Endothelial cell of umbilical vein (primary cell): ENCODE results near the gene CCDC3. TPM values are rescaled to one million over a fixed set of nuclear protein-coding genes. Genes with fewer than 3 reads are reported as not detected.

ENCODE experiments used
- BruUV-seq: library from RNA; stranded (reverse); fragments of 400-500 nt; replicated peaks from 2 replicates; lab custom pipeline; 2021; lab: Mats Ljungman, UMichigan
- CTCF ChIA-PET: fragments of 300-600, 350-600 bp; sonication (Branson Sonifier 250); formaldehyde crosslinking; loops from one replicate; lab custom pipeline; 2021; ENCODE audit warnings: antibody characterized with exemption, inconsistent platforms; lab: Charles Lee
- POLR2A ChIA-PET: fragments of 300-600, 350-600 bp; sonication (Branson Sonifier 250); formaldehyde crosslinking; loops from one replicate; lab custom pipeline; 2021; ENCODE audit warnings: antibody characterized with exemption, inconsistent platforms; lab: Charles Lee
- DNase-seq: peaks from one replicate; pipeline ENCODE4 v3.0.0-alpha.2; 2011; ENCODE audit warnings: low read depth, low spot score
- FAIRE-seq: peaks from 2 replicates; lab custom pipeline; 2011; peaks lifted over from hg19 to GRCh38; lab: Jason Lieb, UNC
- H2AFZ ChIP-seq: 2 replicates; pipeline ENCODE4 v1.6.0; 2012; ENCODE audit warnings: low read depth, low read length, control low read depth, inconsistent platforms
- H3K27ac ChIP-seq: 2 replicates; pipeline ENCODE4 v1.5.1; 2011; ENCODE audit warnings: low read depth, mild to moderate bottlenecking, control low read depth, low read length, moderate library complexity; ENCODE audit not compliant: insufficient read depth
- H3K27me3 ChIP-seq, 2 experiments: 2 replicates each; pipeline versions ENCODE4 v1.6.0 to v1.6.1; 2011; ENCODE audit warnings: low read length in 2 of 2, mixed read lengths in 1 of 2; ENCODE audit not compliant: control insufficient read depth in 2 of 2, insufficient read depth in 2 of 2
- H3K36me3 ChIP-seq, 2 experiments: 2 replicates in 1 of 2; 3 replicates in 1 of 2; pipeline ENCODE4 v1.5.1; 2011; ENCODE audit warnings: low read length in 2 of 2, mild to moderate bottlenecking in 1 of 2, moderate library complexity in 1 of 2; ENCODE audit not compliant: control insufficient read depth in 2 of 2, insufficient read depth in 2 of 2; ENCODE audit errors: extremely low read depth in 1 of 2
- H3K4me1 ChIP-seq: 3 replicates; pipeline ENCODE4 v1.5.1; 2011; ENCODE audit warnings: mild to moderate bottlenecking, low read length; ENCODE audit not compliant: control insufficient read depth, insufficient read depth; ENCODE audit errors: extremely low read depth
- H3K4me2 ChIP-seq: 2 replicates; pipeline ENCODE4 v1.6.1; 2011; ENCODE audit warnings: low read length, control low read depth, mixed read lengths; ENCODE audit not compliant: insufficient read depth
- H3K4me3 ChIP-seq, 3 experiments: fragments of 200-600 bp in 1 of 3; sonication (generic), shearing (Covaris generic) in 1 of 3; replicated peaks in 1 of 3; 2 replicates each; pipeline ENCODE4 v1.5.1; 2011 to 2016; ENCODE audit warnings: control low read depth in 3 of 3, low read length in 3 of 3, mild to moderate bottlenecking in 2 of 3, inconsistent platforms in 1 of 3, low read depth in 1 of 3, moderate library complexity in 1 of 3; ENCODE audit not compliant: insufficient read depth in 1 of 3
- H3K79me2 ChIP-seq: 2 replicates; pipeline ENCODE4 v1.6.0; 2012; ENCODE audit warnings: low read length, inconsistent platforms; ENCODE audit not compliant: control insufficient read depth, insufficient read depth
- H3K9ac ChIP-seq: replicated peaks from 2 replicates; pipeline ENCODE3; 2011; ENCODE audit warnings: low read length, control low read depth; ENCODE audit not compliant: insufficient read depth; ENCODE audit errors: extremely low read depth
- H3K9me1 ChIP-seq: replicated peaks from 3 replicates; pipeline ENCODE4 v1.6.0; 2011; ENCODE audit warnings: mild to moderate bottlenecking, low read length; ENCODE audit not compliant: control insufficient read depth, insufficient read depth; ENCODE audit errors: extremely low read depth
- H3K9me3 ChIP-seq: replicated peaks from 2 replicates; pipeline ENCODE4 v1.5.1; 2012; ENCODE audit warnings: low read length, inconsistent platforms; ENCODE audit not compliant: control insufficient read depth, insufficient read depth
- H4K20me1 ChIP-seq: replicated peaks from 2 replicates; pipeline ENCODE3; 2011; ENCODE audit warnings: mild to moderate bottlenecking, low read length; ENCODE audit not compliant: control insufficient read depth, insufficient read depth; ENCODE audit errors: extremely low read depth
- GATA2 ChIP-seq: IDR thresholded peaks from 2 replicates; pipeline ENCODE4 v1.7.0; 2011; ENCODE audit warnings: low read depth, mild to moderate bottlenecking, moderate library complexity, mixed read lengths, low read length; ENCODE audit not compliant: insufficient read length, insufficient read depth
- JUN ChIP-seq: IDR thresholded peaks from 2 replicates; pipeline ENCODE4 v1.6.1; 2011; ENCODE audit warnings: borderline replicate concordance, low read depth; ENCODE audit not compliant: insufficient read length, insufficient read depth
- MAX ChIP-seq: IDR thresholded peaks from 2 replicates; pipeline ENCODE4 v1.6.1; 2011; ENCODE audit not compliant: insufficient read depth, insufficient read length
- MYC ChIP-seq: IDR thresholded peaks from one replicate; pipeline ENCODE4 v1.6.1; 2011; ENCODE audit warnings: mild to moderate bottlenecking, low read depth, low read length
- POLR2AphosphoS5 ChIP-seq: IDR thresholded peaks from 2 replicates; pipeline ENCODE4 v1.6.1; 2012; ENCODE audit warnings: low read depth, mild to moderate bottlenecking, control low read depth, low read length, moderate library complexity; ENCODE audit not compliant: insufficient read depth
- dilution Hi-C: fragments of 300-500 bp; cut with MboI; formaldehyde crosslinking; loops from one replicate; pipeline ENCODE4 v1.15.0; 2019; ENCODE audit warnings: low sequenced_read_pairs; ENCODE audit not compliant: extremely low pct_ligation_motif_present
- intact Hi-C: fragments of 100-400 bp; cut with micrococcal nuclease; formaldehyde crosslinking; loops from one replicate; pipeline ENCODE4 v1.10.0; 2022
- polyA plus RNA-seq, 4 experiments: library from polyadenylated mRNA; depleted of rRNA in 3 of 4; stranded (reverse) in 3 of 4; unstranded in 1 of 4; fragments of >200 nt; gene quantifications; 2 replicates each; pipeline versions ENCODE4 v1.2.1 to v1.2.3, GENCODE V29; 2011 to 2012; ENCODE audit warnings: missing spikeins in 1 of 4
- total RNA-seq: library from RNA; stranded (reverse); gene quantifications from 2 replicates; pipeline ENCODE4 v1.2.3, GENCODE V29; 2021

The CCDC3 gene
- total and polyA plus RNA-seq, 2 donors (not counting 3 experiments of a cell fraction or from before 2014, with no cell fraction given), result 0.90 to 1.4 TPM

- Histone ChIP-seq H4K20me1 (no peaks in the 10 kb centered on the region), H3K9me1 (no peaks in the 10 kb centered on the region), H3K27me3 (peaks cover 0 to 2% of the 10 kb centered on the region in 2 experiments), H3K9ac (no peak overlapping the region), H2AFZ (no peak overlapping the region), H3K9me3 (no peaks in the 10 kb centered on the region), H3K4me1 (peaks cover 5% of the 10 kb centered on the region), H3K36me3 (no peaks in the 10 kb centered on the region), H3K79me2 (no peaks in the 10 kb centered on the region), H3K4me2 (no peak overlapping the region), H3K27ac (no peak overlapping the region), H3K4me3 (no peak overlapping the region)
- dilution Hi-C loops (no loop called here), intact Hi-C loops (no loop called here)
- TF ChIP-seq GATA2, result no peak
- no peak for TF ChIP-seq JUN
- TF ChIP-seq MAX, result no peak
- TF ChIP-seq MYC, result no peak
- no TSS peak for BruUV-seq
- DNase-seq, result peak; percentile 13
- ChIA-PET POLR2A (no interaction called here), CTCF (interaction anchor here (0.6 to 2.0 kb wide), 6 partner anchors 96 to 565 kb away, joined by 3 to 12 read pairs (median 4); no protein-coding TSS in a partner anchor)
- no peak for FAIRE-seq
These were observed 93.9 kb downstream of the CCDC3 start for GRCh38 chr10:12907656-12908055.

GRCh38 chr10:12906051-12906541 is 95.4 kb downstream of the CCDC3 start:
- Histone ChIP-seq H3K27me3 (peaks cover 0 to 2% of the 10 kb centered on the region in 2 experiments), H3K4me3 (no peak overlapping the region), H3K4me1 (peaks cover 5% of the 10 kb centered on the region), H3K36me3 (no peaks in the 10 kb centered on the region), H3K9ac (no peak overlapping the region), H3K9me3 (no peaks in the 10 kb centered on the region), H4K20me1 (no peaks in the 10 kb centered on the region), H3K4me2 (no peak overlapping the region), H2AFZ (no peak overlapping the region), H3K27ac (no peak overlapping the region), H3K79me2 (no peaks in the 10 kb centered on the region), H3K9me1 (no peaks in the 10 kb centered on the region)
- DNase-seq, result peak; percentile 62
- intact Hi-C loops, result no loop called here
- FAIRE-seq, result peak; percentile 31
- BruUV-seq, result no TSS peak
- dilution Hi-C loops, result no loop called here
- ChIA-PET POLR2A (no interaction called here), CTCF (interaction anchor here (1.1 to 9.3 kb wide), 5 partner anchors 123 to 642 kb away, joined by 3 to 237 read pairs (median 5); no protein-coding TSS in a partner anchor)
- TF ChIP-seq POLR2AphosphoS5 (no peak), MYC (no peak), GATA2 (peak; percentile 70)
